GM12878 (cell line): ENCODE measurements around the gene LMTK2. TPM values are rescaled to one million over a fixed set of nuclear protein-coding genes. Genes with fewer than 3 reads are reported as not detected.

Source experiments
- BMI1 ChIP-seq: fragments of 450-650 bp; IDR thresholded peaks from 2 replicates; pipeline ENCODE4 v1.6.1; 2016; ENCODE audit warnings: mild to moderate bottlenecking, moderate library complexity, borderline replicate concordance
- CBFB ChIP-seq: IDR thresholded peaks from 2 replicates; pipeline ENCODE4 v1.6.1; 2016; ENCODE audit warnings: antibody characterized with exemption, low read depth
- CEBPB ChIP-seq, 2 experiments: fragments of 150-350 bp in 1 of 2; IDR thresholded peaks; 2 replicates each; pipeline ENCODE4 v1.6.1; 2012 to 2014; ENCODE audit warnings: low read depth in 2 of 2, low read length in 2 of 2, borderline replicate concordance in 1 of 2, inconsistent platforms in 1 of 2
- CHD4 ChIP-seq: fragments of 200-600 bp; sonication (generic); IDR thresholded peaks from 2 replicates; pipeline ENCODE4 v1.6.1; 2016; ENCODE audit warnings: mild to moderate bottlenecking
- EED ChIP-seq: sonication (generic); IDR thresholded peaks from 2 replicates; pipeline ENCODE4 v1.6.1; 2016; ENCODE audit warnings: antibody characterized with exemption, low read depth
- ELK1 ChIP-seq: IDR thresholded peaks from 2 replicates; pipeline ENCODE4 v1.6.1; 2012; ENCODE audit warnings: low read depth, low read length, improper control_type of control experiment
- ESRRA ChIP-seq: IDR thresholded peaks from 2 replicates; pipeline ENCODE4 v1.6.1; 2012; ENCODE audit warnings: mild to moderate bottlenecking, low read length, improper control_type of control experiment
- IKZF2 ChIP-seq, 2 experiments: fragments of 450-650 bp; IDR thresholded peaks; 2 replicates each; pipeline ENCODE4 v1.6.1; 2017; ENCODE audit warnings: mild to moderate bottlenecking in 2 of 2, moderate library complexity in 2 of 2
- IRF4 ChIP-seq: IDR thresholded peaks from 2 replicates; pipeline ENCODE4 v1.6.1; 2011; ENCODE audit warnings: low read depth, low read length
- MTA2 ChIP-seq: fragments of 450-650 bp; IDR thresholded peaks from 2 replicates; pipeline ENCODE4 v1.6.1; 2016; ENCODE audit warnings: low read depth, mild to moderate bottlenecking, moderate library complexity
- MYB ChIP-seq: fragments of 150-350 bp; IDR thresholded peaks from 2 replicates; pipeline ENCODE4 v1.6.1; 2014; ENCODE audit warnings: mild to moderate bottlenecking, low read depth, low read length, borderline replicate concordance
- NFYA ChIP-seq: IDR thresholded peaks from 2 replicates; pipeline ENCODE4 v1.6.1; 2011; ENCODE audit warnings: low read depth, mild to moderate bottlenecking, low read length, improper control_type of control experiment, borderline replicate concordance
- PAX5 ChIP-seq: IDR thresholded peaks from 2 replicates; pipeline ENCODE4 v1.6.1; 2011; ENCODE audit warnings: low read depth, low read length, borderline replicate concordance
- RELB ChIP-seq: fragments of 450-650 bp; IDR thresholded peaks from 2 replicates; pipeline ENCODE4 v1.6.1; 2017; ENCODE audit warnings: low read depth, mild to moderate bottlenecking, moderate library complexity
- SP1 ChIP-seq: IDR thresholded peaks from one replicate; pipeline ENCODE4 v1.6.1; 2011; ENCODE audit warnings: low read depth, low read length
- SUPT20H ChIP-seq: IDR thresholded peaks from 2 replicates; pipeline ENCODE4 v1.6.1; 2011; ENCODE audit warnings: low read depth, mild to moderate bottlenecking, low read length, moderate library complexity, borderline replicate concordance; ENCODE audit not compliant: control insufficient read depth
- YBX1 ChIP-seq: fragments of 450-650 bp; IDR thresholded peaks from 2 replicates; pipeline ENCODE4 v1.6.1; 2016; ENCODE audit warnings: antibody characterized with exemption
- polyA plus RNA-seq, 11 experiments: library from polyadenylated mRNA; depleted of rRNA in 4 of 11; unstranded in 6 of 11; stranded (reverse) in 5 of 11; fragments of >200 nt; fragmentation: Nextera tagmentation in 4 of 11; fragmentation: Illumina TruSeq in 1 of 11; extraction: Ambion mirVana in 4 of 11; extraction: Trizol in 1 of 11; gene quantifications; 1 replicate in 1 of 11; 2 replicates in 10 of 11; pipeline versions ENCODE4 v1.2.1 to v1.2.3, GENCODE V29; 2011 to 2016; ENCODE audit warnings: inconsistent platforms in 2 of 11, missing spikeins in 2 of 11, low read depth in 1 of 11
- total RNA-seq, 4 experiments: library from RNA; depleted of rRNA in 3 of 4; stranded (reverse); fragments of >200 nt in 3 of 4; fragmentation: Illumina TruSeq in 1 of 4; extraction: Trizol in 1 of 4; gene quantifications; 2 replicates each; pipeline versions ENCODE4 v1.2.1 to v1.2.3, GENCODE V29; 2013 to 2021
- TF ChIP-seq, protein P1 (sequence below): fragments of 450-650 bp; formaldehyde crosslinking; IDR thresholded peaks from 2 replicates; pipeline ENCODE4 v1.4.0; 2020; ENCODE audit warnings: mild to moderate bottlenecking, moderate library complexity
- TF ChIP-seq, protein P2 (sequence below): IDR thresholded peaks from 2 replicates; pipeline ENCODE4 v1.6.1; 2011; ENCODE audit warnings: low read depth, mild to moderate bottlenecking, low read length, moderate library complexity, borderline replicate concordance; ENCODE audit errors: extremely low read depth
- TF ChIP-seq, protein P3 (sequence below): IDR thresholded peaks from 2 replicates; pipeline ENCODE4 v1.6.1; 2012; ENCODE audit warnings: low read length, inconsistent platforms

The LMTK2 gene
- total and polyA plus RNA-seq, 10 of the 15 experiments (the other 5 are each of a cell fraction or from before 2014, with no cell fraction given), result 0.68 to 8.7 (median 4.6) TPM

- TF ChIP-seq RELB (peak; percentile 78), SUPT20H (no peak), CHD4 (no peak), SP1 (peak; percentile 80), MTA2 (peak; percentile 93), ESRRA (no peak), CBFB (peak; percentile 99), NFYA (no peak), MYB (no peak), CEBPB (IDR thresholded peaks at IDR 0.05; ENCODE audit: borderline replicate concordance in 1 of 2, low read depth in 2 of 2, low read length in 2 of 2) (no peak), EED (peak; percentile 98), YBX1 (no peak), PAX5 (peak; percentile 99), IKZF2 (IDR thresholded peaks at IDR 0.05) (peak; percentile 88 to 94), IRF4 (peak; percentile 100), BMI1 (peak; percentile 77; the same call in 1 of the 2 replicates), ELK1 (0 out of 2 replicates have a peak, but pooled peaks have one; percentile 51)
- TF ChIP-seq, protein P1, sequence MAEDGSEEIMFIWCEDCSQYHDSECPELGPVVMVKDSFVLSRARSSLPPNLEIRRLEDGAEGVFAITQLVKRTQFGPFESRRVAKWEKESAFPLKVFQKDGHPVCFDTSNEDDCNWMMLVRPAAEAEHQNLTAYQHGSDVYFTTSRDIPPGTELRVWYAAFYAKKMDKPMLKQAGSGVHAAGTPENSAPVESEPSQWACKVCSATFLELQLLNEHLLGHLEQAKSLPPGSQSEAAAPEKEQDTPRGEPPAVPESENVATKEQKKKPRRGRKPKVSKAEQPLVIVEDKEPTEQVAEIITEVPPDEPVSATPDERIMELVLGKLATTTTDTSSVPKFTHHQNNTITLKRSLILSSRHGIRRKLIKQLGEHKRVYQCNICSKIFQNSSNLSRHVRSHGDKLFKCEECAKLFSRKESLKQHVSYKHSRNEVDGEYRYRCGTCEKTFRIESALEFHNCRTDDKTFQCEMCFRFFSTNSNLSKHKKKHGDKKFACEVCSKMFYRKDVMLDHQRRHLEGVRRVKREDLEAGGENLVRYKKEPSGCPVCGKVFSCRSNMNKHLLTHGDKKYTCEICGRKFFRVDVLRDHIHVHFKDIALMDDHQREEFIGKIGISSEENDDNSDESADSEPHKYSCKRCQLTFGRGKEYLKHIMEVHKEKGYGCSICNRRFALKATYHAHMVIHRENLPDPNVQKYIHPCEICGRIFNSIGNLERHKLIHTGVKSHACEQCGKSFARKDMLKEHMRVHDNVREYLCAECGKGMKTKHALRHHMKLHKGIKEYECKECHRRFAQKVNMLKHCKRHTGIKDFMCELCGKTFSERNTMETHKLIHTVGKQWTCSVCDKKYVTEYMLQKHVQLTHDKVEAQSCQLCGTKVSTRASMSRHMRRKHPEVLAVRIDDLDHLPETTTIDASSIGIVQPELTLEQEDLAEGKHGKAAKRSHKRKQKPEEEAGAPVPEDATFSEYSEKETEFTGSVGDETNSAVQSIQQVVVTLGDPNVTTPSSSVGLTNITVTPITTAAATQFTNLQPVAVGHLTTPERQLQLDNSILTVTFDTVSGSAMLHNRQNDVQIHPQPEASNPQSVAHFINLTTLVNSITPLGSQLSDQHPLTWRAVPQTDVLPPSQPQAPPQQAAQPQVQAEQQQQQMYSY (CRISPR knock-in tag), result no peak
- TF ChIP-seq, protein P2, sequence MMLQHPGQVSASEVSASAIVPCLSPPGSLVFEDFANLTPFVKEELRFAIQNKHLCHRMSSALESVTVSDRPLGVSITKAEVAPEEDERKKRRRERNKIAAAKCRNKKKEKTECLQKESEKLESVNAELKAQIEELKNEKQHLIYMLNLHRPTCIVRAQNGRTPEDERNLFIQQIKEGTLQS, result no peak
- TF ChIP-seq, protein P3, sequence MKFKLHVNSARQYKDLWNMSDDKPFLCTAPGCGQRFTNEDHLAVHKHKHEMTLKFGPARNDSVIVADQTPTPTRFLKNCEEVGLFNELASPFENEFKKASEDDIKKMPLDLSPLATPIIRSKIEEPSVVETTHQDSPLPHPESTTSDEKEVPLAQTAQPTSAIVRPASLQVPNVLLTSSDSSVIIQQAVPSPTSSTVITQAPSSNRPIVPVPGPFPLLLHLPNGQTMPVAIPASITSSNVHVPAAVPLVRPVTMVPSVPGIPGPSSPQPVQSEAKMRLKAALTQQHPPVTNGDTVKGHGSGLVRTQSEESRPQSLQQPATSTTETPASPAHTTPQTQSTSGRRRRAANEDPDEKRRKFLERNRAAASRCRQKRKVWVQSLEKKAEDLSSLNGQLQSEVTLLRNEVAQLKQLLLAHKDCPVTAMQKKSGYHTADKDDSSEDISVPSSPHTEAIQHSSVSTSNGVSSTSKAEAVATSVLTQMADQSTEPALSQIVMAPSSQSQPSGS, result peak; percentile 93
Observed at GRCh38 chr7:98202367-98203195, 95.9 kb downstream of the LMTK2 start (continued).
